GM18868 (cell line): ENCODE results near the gene MAP3K2.

Experiments
- ATAC-seq: cut with Tn5 transposase; IDR thresholded peaks from one replicate; pipeline ENCODE4 v1.9.1; 2021; ENCODE audit warnings: mild to moderate bottlenecking, moderate library complexity; ENCODE audit not compliant: unreplicated experiment

Gene MAP3K2, protein sequence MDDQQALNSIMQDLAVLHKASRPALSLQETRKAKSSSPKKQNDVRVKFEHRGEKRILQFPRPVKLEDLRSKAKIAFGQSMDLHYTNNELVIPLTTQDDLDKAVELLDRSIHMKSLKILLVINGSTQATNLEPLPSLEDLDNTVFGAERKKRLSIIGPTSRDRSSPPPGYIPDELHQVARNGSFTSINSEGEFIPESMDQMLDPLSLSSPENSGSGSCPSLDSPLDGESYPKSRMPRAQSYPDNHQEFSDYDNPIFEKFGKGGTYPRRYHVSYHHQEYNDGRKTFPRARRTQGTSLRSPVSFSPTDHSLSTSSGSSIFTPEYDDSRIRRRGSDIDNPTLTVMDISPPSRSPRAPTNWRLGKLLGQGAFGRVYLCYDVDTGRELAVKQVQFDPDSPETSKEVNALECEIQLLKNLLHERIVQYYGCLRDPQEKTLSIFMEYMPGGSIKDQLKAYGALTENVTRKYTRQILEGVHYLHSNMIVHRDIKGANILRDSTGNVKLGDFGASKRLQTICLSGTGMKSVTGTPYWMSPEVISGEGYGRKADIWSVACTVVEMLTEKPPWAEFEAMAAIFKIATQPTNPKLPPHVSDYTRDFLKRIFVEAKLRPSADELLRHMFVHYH

DNA sequence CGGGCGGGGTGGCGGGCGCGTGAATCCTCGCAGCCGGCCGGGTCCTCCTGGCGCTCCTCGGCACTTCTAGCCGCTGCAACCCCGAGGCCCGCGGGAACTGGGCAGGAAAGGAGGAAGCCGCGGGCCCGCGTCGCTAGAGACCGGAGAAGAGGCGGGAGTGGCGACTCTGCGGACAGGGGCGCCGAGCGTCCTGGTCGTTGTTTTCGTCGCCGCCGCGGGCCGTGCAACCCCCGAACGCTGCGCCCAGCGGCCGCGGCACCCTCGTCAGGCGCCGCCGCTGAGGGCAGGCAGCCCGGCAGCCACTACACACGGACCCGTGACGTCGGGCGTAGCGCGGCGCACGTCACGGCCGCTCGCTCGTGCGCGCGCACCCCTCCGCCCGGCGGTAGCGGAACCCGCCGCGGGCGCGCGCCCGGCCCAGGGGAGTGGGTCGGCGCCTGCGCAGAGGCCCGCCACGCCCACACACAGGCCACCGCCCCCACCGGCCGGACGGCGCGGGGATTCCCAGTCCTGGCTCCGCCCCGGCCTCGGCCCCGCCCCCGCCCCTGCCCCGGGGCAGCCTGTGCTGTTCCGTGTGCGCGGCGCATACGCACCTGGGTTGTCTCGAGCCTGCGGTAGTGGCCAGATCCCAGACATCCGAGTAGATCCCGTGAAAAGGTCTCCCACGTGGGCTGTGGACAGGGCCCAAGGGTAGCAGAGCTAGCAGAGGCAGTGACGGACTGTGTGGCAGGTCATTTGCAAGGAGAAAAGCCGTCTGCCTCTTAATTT, at the start of gene MAP3K2:
Gene MAP3K2, minus strand, starts transcription at position 321 of the 768 bp plus-strand sequence. CDS start 44,846 bp downstream, outside the sequence.
- peak; percentile 67 for ATAC-seq

GRCh38 chr2:127437056-127437455, 49.3 kb upstream of the MAP3K2 start:
- no peak for ATAC-seq

DNA sequence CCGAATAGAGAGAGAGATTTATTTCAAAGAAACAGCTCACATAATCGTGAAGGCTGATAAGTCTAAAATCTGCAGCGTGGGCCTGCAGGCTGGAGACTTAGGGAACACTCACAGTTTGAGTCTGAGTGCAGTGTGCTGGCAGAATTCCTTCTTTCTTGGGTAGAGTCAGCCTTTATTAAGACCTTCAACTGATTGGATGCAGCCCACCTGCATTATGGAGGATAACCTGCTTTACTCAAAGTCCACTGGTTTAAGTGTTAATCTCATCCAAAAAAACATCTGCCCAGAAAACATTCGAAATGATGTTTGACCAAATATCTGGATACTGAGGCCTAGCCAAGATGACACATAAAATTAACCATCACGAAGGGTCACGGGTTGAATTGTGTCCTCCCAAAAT, 46.7 kb upstream of the MAP3K2 start:
- ATAC-seq, result no peak

DNA sequence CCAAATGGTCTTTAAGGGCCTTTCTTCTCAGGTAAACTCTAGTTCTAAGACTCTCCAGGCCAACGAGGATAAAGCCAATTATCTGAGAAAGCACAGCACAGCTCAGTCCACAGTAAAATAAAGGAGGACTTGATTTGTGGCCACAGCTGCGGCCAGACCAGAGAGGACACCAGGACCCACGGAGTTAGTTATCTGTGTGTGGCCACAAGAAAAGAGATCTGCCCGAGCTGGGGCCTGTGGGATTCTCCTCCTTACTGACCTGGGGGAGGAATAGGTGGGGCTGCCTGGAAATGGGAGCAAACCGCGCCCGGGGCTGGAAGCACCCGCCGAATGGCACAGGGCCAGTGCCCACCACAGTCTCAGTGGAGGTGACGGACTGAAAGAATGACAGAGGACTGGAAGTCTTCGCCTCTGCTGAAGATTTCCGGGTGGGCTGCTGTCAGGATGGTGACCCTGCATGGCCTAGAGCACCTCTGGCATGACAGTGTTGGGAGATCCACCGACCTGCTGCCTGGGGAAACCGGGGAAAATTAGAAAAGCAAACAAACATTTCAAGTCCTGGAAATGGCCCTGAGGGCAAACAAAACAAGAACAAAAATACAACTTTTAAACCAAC, 43.7 kb upstream of the MAP3K2 start:
- no peak for ATAC-seq

DNA sequence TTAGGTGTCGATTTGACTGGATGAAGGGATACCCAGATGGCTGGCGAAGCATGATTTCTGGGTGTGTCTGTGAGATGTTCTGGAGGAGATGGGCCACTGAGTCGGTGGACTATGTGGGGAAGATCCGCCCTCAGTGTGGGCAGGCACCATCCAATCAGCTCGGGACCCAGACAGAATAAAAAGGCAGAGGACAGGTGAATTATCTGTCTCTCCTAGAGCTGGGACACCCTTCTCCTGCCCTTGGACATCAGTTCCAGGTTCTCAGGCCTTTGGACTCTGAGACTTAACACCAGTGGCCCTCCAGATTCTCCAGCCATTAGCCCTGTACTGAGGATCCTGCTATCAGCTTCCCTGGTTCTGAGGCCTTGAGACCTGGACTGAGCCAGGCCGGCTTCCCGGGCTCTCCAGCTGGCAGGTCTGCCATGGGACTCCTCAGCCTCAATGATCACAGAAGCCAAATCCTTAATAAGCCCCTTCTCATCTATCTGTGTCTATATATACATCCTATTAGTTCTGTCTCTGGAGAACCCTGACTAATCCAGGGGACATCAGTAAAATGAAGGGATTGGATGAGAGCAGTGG, 42.2 kb upstream of the MAP3K2 start:
- ATAC-seq, result no peak

DNA sequence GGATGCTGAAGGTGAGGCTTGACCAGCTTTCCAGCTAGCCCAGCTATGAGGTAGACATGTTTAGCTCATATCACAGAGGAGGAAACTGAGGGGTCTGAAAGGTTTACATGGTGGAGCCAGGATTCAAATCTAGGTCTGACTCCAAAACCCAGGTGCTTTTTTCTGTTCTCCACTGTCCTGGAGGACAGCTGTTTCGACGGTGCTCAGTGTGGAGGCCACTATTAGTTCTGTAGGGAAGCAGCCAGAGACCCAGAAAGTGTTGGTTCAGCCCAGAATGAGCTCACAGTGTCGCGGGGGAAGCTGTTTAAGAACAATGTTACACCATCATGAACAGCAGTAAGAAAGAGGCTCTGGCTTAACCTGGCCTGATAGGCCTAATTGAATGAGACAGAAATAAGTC, 41.5 kb upstream of the MAP3K2 start:
- ATAC-seq, result no peak

DNA sequence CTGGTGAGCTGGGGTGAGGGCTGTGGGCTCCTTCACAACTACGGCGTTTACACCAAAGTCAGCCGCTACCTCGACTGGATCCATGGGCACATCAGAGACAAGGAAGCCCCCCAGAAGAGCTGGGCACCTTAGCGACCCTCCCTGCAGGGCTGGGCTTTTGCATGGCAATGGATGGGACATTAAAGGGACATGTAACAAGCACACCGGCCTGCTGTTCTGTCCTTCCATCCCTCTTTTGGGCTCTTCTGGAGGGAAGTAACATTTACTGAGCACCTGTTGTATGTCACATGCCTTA, 41.0 kb upstream of the MAP3K2 start:
- no peak for ATAC-seq

DNA sequence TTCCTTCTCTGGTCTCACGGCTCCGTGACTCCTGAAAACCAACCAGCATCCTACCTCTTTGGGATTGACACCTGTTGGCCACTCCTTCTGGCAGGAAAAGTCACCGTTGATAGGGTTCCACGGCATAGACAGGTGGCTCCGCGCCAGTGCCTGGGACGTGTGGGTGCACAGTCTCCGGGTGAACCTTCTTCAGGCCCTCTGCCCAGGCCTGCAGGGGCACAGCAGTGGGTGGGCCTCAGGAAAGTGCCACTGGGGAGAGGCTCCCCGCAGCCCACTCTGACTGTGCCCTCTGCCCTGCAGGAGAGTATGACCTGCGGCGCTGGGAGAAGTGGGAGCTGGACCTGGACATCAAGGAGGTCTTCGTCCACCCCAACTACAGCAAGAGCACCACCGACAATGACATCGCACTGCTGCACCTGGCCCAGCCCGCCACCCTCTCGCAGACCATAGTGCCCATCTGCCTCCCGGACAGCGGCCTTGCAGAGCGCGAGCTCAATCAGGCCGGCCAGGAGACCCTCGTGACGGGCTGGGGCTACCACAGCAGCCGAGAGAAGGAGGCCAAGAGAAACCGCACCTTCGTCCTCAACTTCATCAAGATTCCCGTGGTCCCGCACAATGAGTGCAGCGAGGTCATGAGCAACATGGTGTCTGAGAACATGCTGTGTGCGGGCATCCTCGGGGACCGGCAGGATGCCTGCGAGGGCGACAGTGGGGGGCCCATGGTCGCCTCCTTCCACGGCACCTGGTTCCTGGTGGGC, 40.5 kb upstream of the MAP3K2 start:
- ATAC-seq, result no peak

GRCh38 chr2:127427376-127428056, 39.7 kb upstream of the MAP3K2 start:
- no peak for ATAC-seq

GRCh38 chr2:127426501-127427354, 39.0 kb upstream of the MAP3K2 start:
- no peak for ATAC-seq

- ATAC-seq, result no peak
Observed at GRCh38 chr2:127425540-127426490, 38.0 kb upstream of the MAP3K2 start.

GRCh38 chr2:127424598-127425520, 37.1 kb upstream of the MAP3K2 start:
- ATAC-seq, result no peak

- no peak for ATAC-seq
Observed at GRCh38 chr2:127423880-127424279, 36.1 kb upstream of the MAP3K2 start.

- peak; percentile 36 for ATAC-seq
Observed at GRCh38 chr2:127423478-127423843, 35.7 kb upstream of the MAP3K2 start.

- peak; percentile 39 for ATAC-seq
Observed at GRCh38 chr2:127422559-127423477, 35.0 kb upstream of the MAP3K2 start.
